ENCODE measurements around the gene TOM1L2. TPM values are rescaled to one million over a fixed set of nuclear protein-coding genes. Genes with fewer than 3 reads are reported as not detected.

Gene TOM1L2
- total RNA-seq, 3 donors from 2014 or later: 32.3 to 39.1 (median 36.4) TPM

- TF ChIP-seq POLR2AphosphoS5 (IDR thresholded peaks at IDR 0.05): peak; percentile 37 to 48 (median 43)
- TF ChIP-seq, protein P1, sequence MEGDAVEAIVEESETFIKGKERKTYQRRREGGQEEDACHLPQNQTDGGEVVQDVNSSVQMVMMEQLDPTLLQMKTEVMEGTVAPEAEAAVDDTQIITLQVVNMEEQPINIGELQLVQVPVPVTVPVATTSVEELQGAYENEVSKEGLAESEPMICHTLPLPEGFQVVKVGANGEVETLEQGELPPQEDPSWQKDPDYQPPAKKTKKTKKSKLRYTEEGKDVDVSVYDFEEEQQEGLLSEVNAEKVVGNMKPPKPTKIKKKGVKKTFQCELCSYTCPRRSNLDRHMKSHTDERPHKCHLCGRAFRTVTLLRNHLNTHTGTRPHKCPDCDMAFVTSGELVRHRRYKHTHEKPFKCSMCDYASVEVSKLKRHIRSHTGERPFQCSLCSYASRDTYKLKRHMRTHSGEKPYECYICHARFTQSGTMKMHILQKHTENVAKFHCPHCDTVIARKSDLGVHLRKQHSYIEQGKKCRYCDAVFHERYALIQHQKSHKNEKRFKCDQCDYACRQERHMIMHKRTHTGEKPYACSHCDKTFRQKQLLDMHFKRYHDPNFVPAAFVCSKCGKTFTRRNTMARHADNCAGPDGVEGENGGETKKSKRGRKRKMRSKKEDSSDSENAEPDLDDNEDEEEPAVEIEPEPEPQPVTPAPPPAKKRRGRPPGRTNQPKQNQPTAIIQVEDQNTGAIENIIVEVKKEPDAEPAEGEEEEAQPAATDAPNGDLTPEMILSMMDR (IDR thresholded peaks at IDR 0.05): no peak
- H3K27ac ChIP-seq: peak overlapping the region; percentile 84 to 92
- H3K4me1 ChIP-seq: peaks cover 17 to 55% of the 10 kb centered on the region in 2 donors
- DNase-seq (ENCODE audit: low spot score in 2 of 2): peak; percentile 86 to 92
- no peaks in the 10 kb centered on the region for H3K36me3 ChIP-seq
- peak overlapping the region; percentile 40 to 80 (median 51) for H3K4me3 ChIP-seq
- H3K9me3 ChIP-seq: no peaks in the 10 kb centered on the region
- no peaks in the 10 kb centered on the region for H3K27me3 ChIP-seq
- intact Hi-C loops (cut with DNase I; ENCODE audit: low total_unique reads): no loop called here
Observed at GRCh38 chr17:17823433-17824118, 148.6 kb downstream of the TOM1L2 start.

DNA sequence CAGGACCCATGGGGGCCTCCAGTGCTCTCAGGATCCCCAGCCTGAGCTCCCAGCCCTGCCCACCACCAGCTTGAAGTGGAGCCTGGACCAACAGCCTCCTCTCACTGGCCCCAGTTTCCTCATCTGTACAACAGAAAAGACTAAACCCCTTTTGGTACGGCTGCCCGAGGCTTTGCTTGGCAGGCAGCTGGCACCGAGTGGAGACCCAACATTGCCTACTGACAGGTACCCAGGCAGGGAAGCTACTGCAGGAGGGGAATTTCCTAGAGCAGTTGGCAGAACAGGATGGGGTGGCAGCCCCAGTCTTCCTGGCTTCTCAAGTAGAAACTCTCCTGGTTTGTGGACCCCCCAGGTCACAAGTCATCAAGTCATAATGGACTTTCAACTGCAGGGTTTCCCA lies 149.6 kb downstream of the TOM1L2 start:
- intact Hi-C loops (cut with DNase I; ENCODE audit: low total_unique reads): no loop called here

GRCh38 chr17:17822189-17822588 lies 150.0 kb downstream of the TOM1L2 start:
- Histone ChIP-seq H3K27ac (peak overlapping the region; percentile 8 to 69), H3K9me3 (no peaks in the 10 kb centered on the region), H3K36me3 (no peaks in the 10 kb centered on the region), H3K4me3 (peak overlapping the region; percentile 40 to 80 (median 51)), H3K27me3 (no peaks in the 10 kb centered on the region), H3K4me1 (peaks cover 17 to 46% of the 10 kb centered on the region in 2 donors)
- TF ChIP-seq POLR2A (IDR thresholded peaks at IDR 0.05) (no peak), POLR2AphosphoS5 (IDR thresholded peaks at IDR 0.05) (peak in 1 of 3 donors; percentile 64)
- intact Hi-C loops (cut with DNase I; ENCODE audit: low total_unique reads): no loop called here
- DNase-seq (ENCODE audit: low spot score in 2 of 2): peak in 1 of 2 donors; percentile 69

More for the DNA sequence above, 149.6 kb downstream of the TOM1L2 start:
- H3K4me1 ChIP-seq: peaks cover 17 to 50% of the 10 kb centered on the region in 2 donors
- no peaks in the 10 kb centered on the region for H3K27me3 ChIP-seq
- H3K27ac ChIP-seq: peak overlapping the region; percentile 8 to 69
- no peak for DNase-seq (ENCODE audit: low spot score in 2 of 2)
- H3K36me3 ChIP-seq: no peaks in the 10 kb centered on the region
- peak overlapping the region; percentile 40 to 80 (median 51) for H3K4me3 ChIP-seq
- no peaks in the 10 kb centered on the region for H3K9me3 ChIP-seq
- TF ChIP-seq POLR2AphosphoS5 (IDR thresholded peaks at IDR 0.05) (no peak), POLR2A (IDR thresholded peaks at IDR 0.05) (no peak)
- TF ChIP-seq, protein P1 (IDR thresholded peaks at IDR 0.05): no peak

DNA sequence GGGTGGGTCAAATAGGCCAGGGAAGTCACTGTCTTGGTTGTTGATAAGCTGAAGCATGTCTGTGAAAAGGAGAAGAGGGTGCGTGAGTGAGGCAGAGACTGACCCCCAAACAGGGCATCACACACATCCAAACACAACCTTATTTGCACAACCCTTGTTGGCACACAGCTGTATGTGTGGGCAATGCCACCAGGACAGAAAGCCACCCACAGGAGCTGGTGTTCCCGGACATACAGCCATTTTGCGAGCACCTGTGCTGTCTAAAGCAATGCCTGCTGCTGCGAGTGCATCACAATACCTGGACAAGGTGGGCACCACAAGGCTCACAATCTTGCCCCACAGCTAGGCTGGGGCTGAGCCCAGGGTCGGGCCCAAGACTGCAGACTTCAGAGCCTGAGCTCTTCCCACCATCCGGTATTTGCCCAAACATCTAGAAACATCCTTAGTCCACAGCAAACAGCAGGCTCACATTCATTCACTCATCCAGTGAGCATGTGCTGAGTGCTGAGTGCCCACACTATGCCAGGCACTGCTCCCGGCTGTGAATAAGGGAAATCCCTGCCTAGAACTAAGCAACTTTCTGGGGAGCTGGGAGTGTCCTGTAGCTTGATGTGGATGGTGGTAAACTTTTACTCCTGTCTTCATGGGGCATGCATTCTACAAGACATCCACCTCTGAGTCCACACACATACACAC lies 151.6 kb downstream of the TOM1L2 start:
- peak overlapping the region in 2 of 3 donors; percentile 51 to 80 for H3K4me3 ChIP-seq

DNA sequence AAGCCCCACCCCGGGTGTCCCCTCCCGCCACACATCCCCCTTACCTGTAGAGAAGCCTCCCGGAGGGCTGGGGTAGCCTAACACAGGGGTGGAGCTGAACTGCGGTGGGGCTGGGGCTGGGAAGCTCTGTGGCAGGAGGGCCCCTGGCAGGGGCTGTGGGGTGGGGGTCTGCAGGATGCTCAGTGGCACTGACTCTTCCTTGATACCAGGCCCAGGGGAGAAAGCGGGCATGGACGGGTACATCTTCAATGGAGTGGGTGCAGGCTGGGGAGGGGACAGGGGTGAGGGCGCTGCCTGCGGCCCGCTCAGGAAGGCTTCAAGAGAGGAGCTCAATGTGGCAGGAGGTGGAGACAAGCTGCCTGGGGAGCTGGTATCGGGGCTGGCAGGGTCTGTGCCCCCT lies 152.2 kb downstream of the TOM1L2 start:
- H3K4me1 ChIP-seq: peaks cover 13 to 29% of the 10 kb centered on the region in 2 donors
- peak overlapping the region in 1 of 2 donors; percentile 18 for H3K27ac ChIP-seq
- H3K36me3 ChIP-seq: no peaks in the 10 kb centered on the region
- no peaks in the 10 kb centered on the region for H3K27me3 ChIP-seq
- intact Hi-C loops (cut with DNase I; ENCODE audit: low total_unique reads): no loop called here
- DNase-seq (ENCODE audit: low spot score in 2 of 2): no peak
- no peaks in the 10 kb centered on the region for H3K9me3 ChIP-seq
- TF ChIP-seq POLR2AphosphoS5 (IDR thresholded peaks at IDR 0.05) (no peak), POLR2A (IDR thresholded peaks at IDR 0.05) (no peak)
- TF ChIP-seq, protein P1 (IDR thresholded peaks at IDR 0.05): no peak
- peak overlapping the region in 1 of 3 donors; percentile 26 for H3K4me3 ChIP-seq

More for the DNA sequence above, 151.6 kb downstream of the TOM1L2 start:
- peak overlapping the region in 1 of 2 donors; percentile 18 for H3K27ac ChIP-seq
- no peak for DNase-seq (ENCODE audit: low spot score in 2 of 2)
- H3K9me3 ChIP-seq: no peaks in the 10 kb centered on the region
- no peak for TF ChIP-seq POLR2A (IDR thresholded peaks at IDR 0.05)
- TF ChIP-seq, protein P1 (IDR thresholded peaks at IDR 0.05): no peak
- no peak for TF ChIP-seq POLR2AphosphoS5 (IDR thresholded peaks at IDR 0.05)
- H3K4me1 ChIP-seq: peaks cover 17 to 30% of the 10 kb centered on the region in 2 donors
- no peaks in the 10 kb centered on the region for H3K36me3 ChIP-seq
- no peaks in the 10 kb centered on the region for H3K27me3 ChIP-seq
- intact Hi-C loops (cut with DNase I; ENCODE audit: low total_unique reads): no loop called here

All from breast epithelium (tissue), 4 donors.